Activated T-cell treated with anti-CD3 and anti-CD28 coated beads, Interleukin-2, amount 50 U/mL, for 1 hour (primary cell): Measurements from ENCODE around the gene BCKDHA.
"Not testable (repeated sequence)": the region's sequence is repeated elsewhere in the genome, so short reads cannot be mapped to it uniquely, and the experiment has no call there.

Source experiments
- DNase-seq: peaks from one replicate; pipeline ENCODE4 v3.0.0-alpha.2; 2020

BCKDHA gene

GRCh38 chr19:41452584-41453275 is 55.1 kb downstream of the BCKDHA start:
- DNase-seq, result no peak

- no peak for DNase-seq
These were observed 58.3 kb downstream of the BCKDHA start for GRCh38 chr19:41455936-41456335.

GRCh38 chr19:41456342-41456918 is 58.8 kb downstream of the BCKDHA start:
- DNase-seq, result no peak

- DNase-seq, result no peak
These were observed 59.6 kb downstream of the BCKDHA start for GRCh38 chr19:41457241-41457640.

- no peak for DNase-seq
These were observed 64.9 kb downstream of the BCKDHA start for GRCh38 chr19:41462497-41462896.

GRCh38 chr19:41463257-41464256 is 65.9 kb downstream of the BCKDHA start:
- not testable (repeated sequence) for DNase-seq
